Measurements from ENCODE around the gene ZNF718. TPM values are rescaled to one million over a fixed set of nuclear protein-coding genes. Genes with fewer than 3 reads are reported as not detected.

The ZNF718 gene
- total and polyA plus RNA-seq, 10 of the 15 experiments (the other 5 are each of a cell fraction or from before 2014, with no cell fraction given): 1.1 to 7.0 (median 3.9) TPM

DNA sequence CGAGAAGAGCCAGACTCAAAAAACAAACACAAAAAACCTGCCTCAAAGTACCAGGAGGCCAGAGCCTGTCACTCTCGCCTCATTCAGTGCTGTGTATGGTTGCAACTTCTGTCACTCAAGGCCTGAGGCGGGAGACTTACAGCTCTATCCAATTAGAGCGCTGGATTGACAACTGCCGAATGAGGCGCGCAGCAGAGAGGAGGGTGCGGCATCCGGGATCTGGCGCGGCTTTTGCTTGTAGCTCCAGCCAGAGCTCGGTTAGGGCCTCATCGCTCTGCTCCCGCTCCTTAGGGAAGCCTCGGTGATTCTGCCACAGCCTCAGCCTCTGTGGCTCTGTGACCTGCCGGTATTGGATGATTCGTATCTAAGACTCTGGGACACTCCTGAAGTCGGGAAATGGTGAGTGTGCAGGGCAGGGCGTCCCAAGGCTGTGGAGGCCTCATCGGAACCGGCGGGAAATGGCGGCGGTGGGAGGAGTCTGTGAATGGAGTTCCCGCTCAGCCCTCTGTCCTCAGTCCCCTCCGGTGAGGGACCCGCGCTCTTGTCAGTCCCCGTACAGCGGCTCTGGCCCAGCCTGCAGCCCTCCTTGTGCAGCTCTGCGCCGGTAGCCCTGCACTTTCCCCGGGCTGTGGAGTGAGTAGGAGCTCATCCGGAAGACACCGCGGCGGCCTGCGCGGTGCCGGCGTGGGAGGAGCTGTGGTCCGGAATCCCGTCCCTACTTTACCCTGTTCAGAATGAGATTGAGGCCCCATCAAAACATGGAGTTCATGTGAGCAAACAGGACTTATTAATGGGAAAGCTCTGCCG lies at the start of gene ZNF718 (continued):
- TF ChIP-seq, protein P1, sequence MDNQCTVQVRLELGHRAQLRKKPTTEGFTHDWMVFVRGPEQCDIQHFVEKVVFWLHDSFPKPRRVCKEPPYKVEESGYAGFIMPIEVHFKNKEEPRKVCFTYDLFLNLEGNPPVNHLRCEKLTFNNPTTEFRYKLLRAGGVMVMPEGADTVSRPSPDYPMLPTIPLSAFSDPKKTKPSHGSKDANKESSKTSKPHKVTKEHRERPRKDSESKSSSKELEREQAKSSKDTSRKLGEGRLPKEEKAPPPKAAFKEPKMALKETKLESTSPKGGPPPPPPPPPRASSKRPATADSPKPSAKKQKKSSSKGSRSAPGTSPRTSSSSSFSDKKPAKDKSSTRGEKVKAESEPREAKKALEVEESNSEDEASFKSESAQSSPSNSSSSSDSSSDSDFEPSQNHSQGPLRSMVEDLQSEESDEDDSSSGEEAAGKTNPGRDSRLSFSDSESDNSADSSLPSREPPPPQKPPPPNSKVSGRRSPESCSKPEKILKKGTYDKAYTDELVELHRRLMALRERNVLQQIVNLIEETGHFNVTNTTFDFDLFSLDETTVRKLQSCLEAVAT (IDR thresholded peaks at IDR 0.05): peak; percentile 51; the same call in 1 of the 2 replicates
- TF ChIP-seq, protein P2, sequence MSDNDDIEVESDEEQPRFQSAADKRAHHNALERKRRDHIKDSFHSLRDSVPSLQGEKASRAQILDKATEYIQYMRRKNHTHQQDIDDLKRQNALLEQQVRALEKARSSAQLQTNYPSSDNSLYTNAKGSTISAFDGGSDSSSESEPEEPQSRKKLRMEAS (IDR thresholded peaks at IDR 0.05; ENCODE audit: low read depth, low read length): no peak
- 0 out of 2 replicates have a peak, but pooled peaks have one; percentile 49 for TF ChIP-seq CHD1 (IDR thresholded peaks at IDR 0.05; ENCODE audit: low read depth, low read length)
- TF ChIP-seq SMC3 (IDR thresholded peaks at IDR 0.05; ENCODE audit: borderline replicate concordance, low read length): no peak
- TF ChIP-seq, protein P3, sequence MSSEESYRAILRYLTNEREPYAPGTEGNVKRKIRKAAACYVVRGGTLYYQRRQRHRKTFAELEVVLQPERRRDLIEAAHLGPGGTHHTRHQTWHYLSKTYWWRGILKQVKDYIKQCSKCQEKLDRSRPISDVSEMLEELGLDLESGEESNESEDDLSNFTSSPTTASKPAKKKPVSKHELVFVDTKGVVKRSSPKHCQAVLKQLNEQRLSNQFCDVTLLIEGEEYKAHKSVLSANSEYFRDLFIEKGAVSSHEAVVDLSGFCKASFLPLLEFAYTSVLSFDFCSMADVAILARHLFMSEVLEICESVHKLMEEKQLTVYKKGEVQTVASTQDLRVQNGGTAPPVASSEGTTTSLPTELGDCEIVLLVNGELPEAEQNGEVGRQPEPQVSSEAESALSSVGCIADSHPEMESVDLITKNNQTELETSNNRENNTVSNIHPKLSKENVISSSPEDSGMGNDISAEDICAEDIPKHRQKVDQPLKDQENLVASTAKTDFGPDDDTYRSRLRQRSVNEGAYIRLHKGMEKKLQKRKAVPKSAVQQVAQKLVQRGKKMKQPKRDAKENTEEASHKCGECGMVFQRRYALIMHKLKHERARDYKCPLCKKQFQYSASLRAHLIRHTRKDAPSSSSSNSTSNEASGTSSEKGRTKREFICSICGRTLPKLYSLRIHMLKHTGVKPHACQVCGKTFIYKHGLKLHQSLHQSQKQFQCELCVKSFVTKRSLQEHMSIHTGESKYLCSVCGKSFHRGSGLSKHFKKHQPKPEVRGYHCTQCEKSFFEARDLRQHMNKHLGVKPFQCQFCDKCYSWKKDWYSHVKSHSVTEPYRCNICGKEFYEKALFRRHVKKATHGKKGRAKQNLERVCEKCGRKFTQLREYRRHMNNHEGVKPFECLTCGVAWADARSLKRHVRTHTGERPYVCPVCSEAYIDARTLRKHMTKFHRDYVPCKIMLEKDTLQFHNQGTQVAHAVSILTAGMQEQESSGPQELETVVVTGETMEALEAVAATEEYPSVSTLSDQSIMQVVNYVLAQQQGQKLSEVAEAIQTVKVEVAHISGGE (CRISPR knock-in tag; IDR thresholded peaks at IDR 0.05): no peak
- TF ChIP-seq NRF1 (conservative IDR thresholded peaks at IDR 0.05; ENCODE audit: low read depth, low read length): peak; percentile 15; the same call in 1 of the 2 replicates
- no peak for TF ChIP-seq SMAD1 (IDR thresholded peaks at IDR 0.05; ENCODE audit: low read depth, partially characterized antibody)
- peak; percentile 66 for TF ChIP-seq FOS (IDR thresholded peaks at IDR 0.05; ENCODE audit: borderline replicate concordance, extremely low read depth, insufficient read length)
- TF ChIP-seq IRF4 (IDR thresholded peaks at IDR 0.05; ENCODE audit: low read depth, low read length): no peak
- peak; percentile 47 for TF ChIP-seq E4F1 (IDR thresholded peaks at IDR 0.05; ENCODE audit: borderline replicate concordance, partially characterized antibody)
- peak; percentile 36 for TF ChIP-seq RUNX3 (IDR thresholded peaks at IDR 0.05; ENCODE audit: low read length)
- TF ChIP-seq ATF2 (IDR thresholded peaks at IDR 0.05; ENCODE audit: low read length): no peak
- peak; percentile 73; the same call in 1 of the 2 replicates for TF ChIP-seq CBFB (IDR thresholded peaks at IDR 0.05; ENCODE audit: low read depth)
- TF ChIP-seq, protein P4, sequence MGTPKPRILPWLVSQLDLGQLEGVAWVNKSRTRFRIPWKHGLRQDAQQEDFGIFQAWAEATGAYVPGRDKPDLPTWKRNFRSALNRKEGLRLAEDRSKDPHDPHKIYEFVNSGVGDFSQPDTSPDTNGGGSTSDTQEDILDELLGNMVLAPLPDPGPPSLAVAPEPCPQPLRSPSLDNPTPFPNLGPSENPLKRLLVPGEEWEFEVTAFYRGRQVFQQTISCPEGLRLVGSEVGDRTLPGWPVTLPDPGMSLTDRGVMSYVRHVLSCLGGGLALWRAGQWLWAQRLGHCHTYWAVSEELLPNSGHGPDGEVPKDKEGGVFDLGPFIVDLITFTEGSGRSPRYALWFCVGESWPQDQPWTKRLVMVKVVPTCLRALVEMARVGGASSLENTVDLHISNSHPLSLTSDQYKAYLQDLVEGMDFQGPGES (IDR thresholded peaks at IDR 0.05): peak; percentile 85
- 0 out of 2 replicates have a peak, but pooled peaks have one; percentile 13 for TF ChIP-seq BCL11A (IDR thresholded peaks at IDR 0.05; ENCODE audit: low read depth, low read length)
- TF ChIP-seq, protein P5, sequence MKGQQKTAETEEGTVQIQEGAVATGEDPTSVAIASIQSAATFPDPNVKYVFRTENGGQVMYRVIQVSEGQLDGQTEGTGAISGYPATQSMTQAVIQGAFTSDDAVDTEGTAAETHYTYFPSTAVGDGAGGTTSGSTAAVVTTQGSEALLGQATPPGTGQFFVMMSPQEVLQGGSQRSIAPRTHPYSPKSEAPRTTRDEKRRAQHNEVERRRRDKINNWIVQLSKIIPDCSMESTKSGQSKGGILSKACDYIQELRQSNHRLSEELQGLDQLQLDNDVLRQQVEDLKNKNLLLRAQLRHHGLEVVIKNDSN (IDR thresholded peaks at IDR 0.05; ENCODE audit: borderline replicate concordance, extremely low read length, insufficient read depth, low read depth, low read length): no peak
- TF ChIP-seq HDGF (IDR thresholded peaks at IDR 0.05): peak; percentile 71; the same call in 1 of the 2 replicates
- no peak for TF ChIP-seq ZNF274 (IDR thresholded peaks at IDR 0.05; ENCODE audit: insufficient read depth, insufficient read length)

Measured in GM12878 (cell line).